DND-41 (cell line): ENCODE data around the gene DDN.

Experiments
- EZH2 ChIP-seq: IDR thresholded peaks from 3 replicates; pipeline ENCODE4 v1.6.1; 2012; ENCODE audit warnings: borderline replicate concordance, low read depth, mild to moderate bottlenecking, moderate library complexity, low read length, inconsistent platforms; ENCODE audit not compliant: severe bottlenecking
- TF ChIP-seq, protein P1 (sequence below): IDR thresholded peaks from 2 replicates; pipeline ENCODE4 v1.5.1; 2012; ENCODE audit warnings: borderline replicate concordance, low read length, moderate library complexity, mild to moderate bottlenecking; ENCODE audit not compliant: poor library complexity, severe bottlenecking; ENCODE audit errors: extremely low read depth

DNA sequence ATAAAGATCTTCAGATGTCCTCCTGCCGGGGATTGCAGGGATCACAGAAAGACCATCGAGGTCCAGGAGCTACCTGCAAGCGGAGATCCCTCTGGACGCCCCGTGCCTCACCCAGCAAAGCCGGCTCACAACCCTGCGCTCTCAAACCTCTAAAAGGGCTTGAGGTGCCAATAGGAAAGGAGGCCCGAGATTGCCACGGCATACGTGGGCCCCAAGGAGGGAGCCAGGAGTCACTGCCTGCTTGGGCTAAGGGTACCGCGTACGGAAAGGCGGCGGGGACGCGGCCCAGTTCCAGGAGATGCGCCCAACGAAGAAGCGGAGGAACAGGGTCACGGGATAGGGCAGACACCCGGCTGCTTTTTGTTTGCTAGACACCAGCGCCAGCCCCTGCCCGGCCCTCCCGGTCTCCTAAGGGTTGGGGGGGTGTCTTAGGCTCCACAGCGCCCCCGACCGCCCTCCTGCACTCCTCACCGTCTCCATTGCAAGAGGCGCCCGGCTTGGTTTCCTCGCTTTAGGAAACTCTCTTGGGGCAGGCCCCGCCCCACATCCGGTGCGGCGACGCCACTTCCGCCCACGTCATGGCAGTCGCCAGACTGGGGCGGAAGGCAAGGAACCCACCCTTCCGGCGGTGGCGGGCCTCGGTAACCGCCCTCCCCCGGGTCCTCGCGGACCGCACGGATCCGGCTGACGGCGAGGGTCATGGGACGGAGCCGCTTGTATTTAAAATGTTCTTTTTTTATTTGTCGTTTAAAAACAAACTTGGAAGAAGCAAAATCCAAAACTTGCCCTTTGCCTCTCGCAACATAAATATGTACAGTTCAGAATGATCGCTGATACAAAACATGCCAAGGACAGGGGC lies 19.3 kb upstream of the DDN start, which contains the start of gene PRKAG1:
- TF ChIP-seq EZH2 = no peak
- TF ChIP-seq, protein P1, sequence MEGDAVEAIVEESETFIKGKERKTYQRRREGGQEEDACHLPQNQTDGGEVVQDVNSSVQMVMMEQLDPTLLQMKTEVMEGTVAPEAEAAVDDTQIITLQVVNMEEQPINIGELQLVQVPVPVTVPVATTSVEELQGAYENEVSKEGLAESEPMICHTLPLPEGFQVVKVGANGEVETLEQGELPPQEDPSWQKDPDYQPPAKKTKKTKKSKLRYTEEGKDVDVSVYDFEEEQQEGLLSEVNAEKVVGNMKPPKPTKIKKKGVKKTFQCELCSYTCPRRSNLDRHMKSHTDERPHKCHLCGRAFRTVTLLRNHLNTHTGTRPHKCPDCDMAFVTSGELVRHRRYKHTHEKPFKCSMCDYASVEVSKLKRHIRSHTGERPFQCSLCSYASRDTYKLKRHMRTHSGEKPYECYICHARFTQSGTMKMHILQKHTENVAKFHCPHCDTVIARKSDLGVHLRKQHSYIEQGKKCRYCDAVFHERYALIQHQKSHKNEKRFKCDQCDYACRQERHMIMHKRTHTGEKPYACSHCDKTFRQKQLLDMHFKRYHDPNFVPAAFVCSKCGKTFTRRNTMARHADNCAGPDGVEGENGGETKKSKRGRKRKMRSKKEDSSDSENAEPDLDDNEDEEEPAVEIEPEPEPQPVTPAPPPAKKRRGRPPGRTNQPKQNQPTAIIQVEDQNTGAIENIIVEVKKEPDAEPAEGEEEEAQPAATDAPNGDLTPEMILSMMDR = peak; percentile 76
